ENCODE data around the gene TCEA3.

Gene TCEA3

GRCh38 chr1:23449958-23450357 lies 25.4 kb upstream of the TCEA3 start:
- ChIA-PET CTCF (no interaction called here), POLR2A (no interaction called here)
- TF ChIP-seq FOXM1 (IDR thresholded peaks at IDR 0.05; ENCODE audit: borderline replicate concordance) (no peak), ELF4 (IDR thresholded peaks at IDR 0.05) (no peak), SP1 (IDR thresholded peaks at IDR 0.05) (no peak), FOXA1 (IDR thresholded peaks at IDR 0.05) (no peak), BHLHE40 (IDR thresholded peaks at IDR 0.05; ENCODE audit: borderline replicate concordance) (no peak), HDGF (IDR thresholded peaks at IDR 0.05; ENCODE audit: borderline replicate concordance) (no peak), CTBP1 (IDR thresholded peaks at IDR 0.05; ENCODE audit: borderline replicate concordance) (no peak), ARNT (IDR thresholded peaks at IDR 0.05) (no peak), SUZ12 (IDR thresholded peaks at IDR 0.05) (no peak), FOXK2 (IDR thresholded peaks at IDR 0.05) (no peak), NFRKB (IDR thresholded peaks at IDR 0.05) (no peak), LEF1 (IDR thresholded peaks at IDR 0.05; ENCODE audit: borderline replicate concordance) (no peak), PKNOX1 (IDR thresholded peaks at IDR 0.05) (no peak), ZNF384 (IDR thresholded peaks at IDR 0.05) (no peak)
- no peak for DNase-seq (ENCODE audit: extremely low spot score)

- no peak for DNase-seq (ENCODE audit: extremely low spot score)
- ChIA-PET CTCF (no interaction called here), POLR2A (no interaction called here)
- TF ChIP-seq ZNF384 (IDR thresholded peaks at IDR 0.05) (no peak), FOXM1 (IDR thresholded peaks at IDR 0.05; ENCODE audit: borderline replicate concordance) (no peak), TARDBP (IDR thresholded peaks at IDR 0.05) (no peak), BHLHE40 (IDR thresholded peaks at IDR 0.05; ENCODE audit: borderline replicate concordance) (no peak), NFRKB (IDR thresholded peaks at IDR 0.05) (no peak), PKNOX1 (IDR thresholded peaks at IDR 0.05) (no peak), L3MBTL2 (conservative IDR thresholded peaks at IDR 0.05) (no peak), CTBP1 (IDR thresholded peaks at IDR 0.05; ENCODE audit: borderline replicate concordance) (no peak), ARNT (IDR thresholded peaks at IDR 0.05) (no peak), FOXA1 (IDR thresholded peaks at IDR 0.05) (no peak), LEF1 (IDR thresholded peaks at IDR 0.05; ENCODE audit: borderline replicate concordance) (no peak), SP1 (IDR thresholded peaks at IDR 0.05) (no peak), HDGF (IDR thresholded peaks at IDR 0.05; ENCODE audit: borderline replicate concordance) (no peak), ELF4 (IDR thresholded peaks at IDR 0.05) (no peak), SUZ12 (IDR thresholded peaks at IDR 0.05) (no peak), FOXK2 (IDR thresholded peaks at IDR 0.05) (no peak)
Observed at GRCh38 chr1:23449306-23449705, 24.8 kb upstream of the TCEA3 start.

GRCh38 chr1:23448846-23449245 lies 24.3 kb upstream of the TCEA3 start:
- ChIA-PET POLR2A (no interaction called here), CTCF (no interaction called here)
- TF ChIP-seq ZNF384 (IDR thresholded peaks at IDR 0.05), result no peak
- no peak for DNase-seq (ENCODE audit: extremely low spot score)

GRCh38 chr1:23446661-23447310 lies 22.2 kb upstream of the TCEA3 start:
- DNase-seq (ENCODE audit: extremely low spot score), result no peak
- CTCF ChIA-PET, result no interaction called here
- POLR2A ChIA-PET, result interaction anchor here (0.7 kb wide), 1 partner anchor 837 kb away, joined by 3 read pairs; no protein-coding TSS in a partner anchor
- no peak for TF ChIP-seq FOXM1 (IDR thresholded peaks at IDR 0.05; ENCODE audit: borderline replicate concordance)

DNA sequence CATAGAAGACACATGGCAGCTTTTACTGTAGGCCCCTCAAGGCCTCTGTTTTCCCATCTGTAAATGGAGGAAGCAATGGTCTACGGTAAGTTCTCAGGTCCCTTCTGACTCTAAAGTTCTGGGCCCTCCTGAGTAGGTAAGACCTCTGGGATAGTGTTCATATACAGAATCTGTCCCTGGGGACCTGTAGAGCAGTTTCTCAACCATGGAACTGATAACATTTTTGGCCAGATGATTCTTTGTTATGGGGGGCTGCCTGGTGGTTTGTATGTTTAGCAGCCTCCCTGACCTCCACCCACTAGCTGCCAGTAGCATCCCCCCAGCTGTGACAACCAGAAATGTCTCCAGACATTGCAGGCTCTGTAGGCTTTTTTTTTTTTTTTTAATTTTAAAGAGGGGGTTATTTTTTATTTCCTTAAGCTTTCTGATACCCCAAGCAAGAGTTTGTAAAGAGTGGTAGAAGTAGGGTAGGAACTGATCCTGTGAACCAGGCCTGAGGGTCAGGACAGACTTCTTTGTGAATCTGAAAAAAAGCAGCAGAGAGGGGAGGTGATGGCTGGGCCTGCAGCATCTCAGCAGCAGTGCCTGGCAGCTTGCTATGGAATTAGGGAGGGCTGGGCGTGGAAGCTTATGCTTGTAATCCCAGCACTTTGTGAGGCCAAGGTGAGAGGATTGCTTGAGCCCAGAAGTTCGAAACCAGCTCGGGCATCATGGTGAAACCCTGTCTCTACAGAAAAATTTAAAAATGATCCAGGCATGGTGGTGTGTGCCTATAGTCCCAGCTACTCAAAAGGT lies 20.2 kb upstream of the TCEA3 start:
- ChIA-PET POLR2A (no interaction called here), CTCF (interaction anchor here (0.9 kb wide), 1 partner anchor 41 kb away, joined by 3 read pairs; no protein-coding TSS in a partner anchor)
- TF ChIP-seq PKNOX1 (IDR thresholded peaks at IDR 0.05) (no peak), ARNT (IDR thresholded peaks at IDR 0.05) (no peak), CTBP1 (IDR thresholded peaks at IDR 0.05; ENCODE audit: borderline replicate concordance) (no peak), SUZ12 (IDR thresholded peaks at IDR 0.05) (no peak), LEF1 (IDR thresholded peaks at IDR 0.05; ENCODE audit: borderline replicate concordance) (no peak), L3MBTL2 (conservative IDR thresholded peaks at IDR 0.05) (no peak), FOXA1 (IDR thresholded peaks at IDR 0.05) (no peak), ZNF384 (IDR thresholded peaks at IDR 0.05) (no peak), FOXK2 (IDR thresholded peaks at IDR 0.05) (no peak), NFRKB (IDR thresholded peaks at IDR 0.05) (no peak), BHLHE40 (IDR thresholded peaks at IDR 0.05; ENCODE audit: borderline replicate concordance) (no peak), SP1 (IDR thresholded peaks at IDR 0.05) (no peak), FOXM1 (IDR thresholded peaks at IDR 0.05; ENCODE audit: borderline replicate concordance) (no peak), TARDBP (IDR thresholded peaks at IDR 0.05) (no peak), ELF4 (IDR thresholded peaks at IDR 0.05) (no peak), HDGF (IDR thresholded peaks at IDR 0.05; ENCODE audit: borderline replicate concordance) (no peak)
- no peak for DNase-seq (ENCODE audit: extremely low spot score)

DNA sequence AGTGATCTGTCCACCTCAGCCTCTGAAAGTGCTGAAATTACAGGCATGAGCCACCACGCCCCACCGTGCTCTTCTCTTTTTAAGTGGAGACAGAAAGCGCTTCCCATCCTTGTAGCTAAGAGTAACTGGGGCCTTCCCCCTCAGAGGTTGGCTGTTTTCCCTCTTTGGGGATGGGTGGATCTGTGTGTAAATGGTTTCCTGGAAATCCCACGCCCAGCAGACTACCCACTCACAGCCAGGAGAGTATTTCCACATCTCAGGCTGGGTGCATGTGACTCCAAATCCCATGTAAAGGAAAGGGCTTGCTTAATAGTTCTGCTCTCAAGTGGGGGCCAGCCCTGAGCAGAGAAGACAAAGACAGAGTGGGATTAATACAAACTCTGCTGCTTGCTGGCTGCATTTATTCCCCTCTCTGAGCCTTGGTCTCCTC lies 19.6 kb upstream of the TCEA3 start:
- ChIA-PET CTCF (no interaction called here), POLR2A (no interaction called here)
- TF ChIP-seq ZNF384 (IDR thresholded peaks at IDR 0.05), result no peak
- no peak for TF ChIP-seq FOXA1 (IDR thresholded peaks at IDR 0.05)
- no peak for TF ChIP-seq FOXM1 (IDR thresholded peaks at IDR 0.05; ENCODE audit: borderline replicate concordance)
- TF ChIP-seq LEF1 (IDR thresholded peaks at IDR 0.05; ENCODE audit: borderline replicate concordance), result no peak
- TF ChIP-seq SUZ12 (IDR thresholded peaks at IDR 0.05), result no peak
- no peak for TF ChIP-seq CTBP1 (IDR thresholded peaks at IDR 0.05; ENCODE audit: borderline replicate concordance)
- TF ChIP-seq HDGF (IDR thresholded peaks at IDR 0.05; ENCODE audit: borderline replicate concordance), result no peak
- TF ChIP-seq PKNOX1 (IDR thresholded peaks at IDR 0.05), result no peak
- TF ChIP-seq L3MBTL2 (conservative IDR thresholded peaks at IDR 0.05), result no peak
- TF ChIP-seq TARDBP (IDR thresholded peaks at IDR 0.05), result no peak
- no peak for TF ChIP-seq SP1 (IDR thresholded peaks at IDR 0.05)
- TF ChIP-seq FOXK2 (IDR thresholded peaks at IDR 0.05), result no peak
- no peak for TF ChIP-seq BHLHE40 (IDR thresholded peaks at IDR 0.05; ENCODE audit: borderline replicate concordance)
- no peak for DNase-seq (ENCODE audit: extremely low spot score)
